ENCODE measurements around the gene MAGI2. TPM values are rescaled to one million over a fixed set of nuclear protein-coding genes. Genes with fewer than 3 reads are reported as not detected.

MAGI2 gene
- total RNA-seq, 1 experiment from 2014 or later: 0.22 TPM

- Histone ChIP-seq H3K79me2 (ENCODE audit: insufficient read depth, low read length) (no peaks in the 10 kb centered on the region), H3K9ac (ENCODE audit: low read length) (no peak overlapping the region), H4K20me1 (ENCODE audit: insufficient read depth) (no peaks in the 10 kb centered on the region), H2AFZ (ENCODE audit: low read depth, low read length, poor library complexity, severe bottlenecking) (no peak overlapping the region), H3K4me2 (ENCODE audit: low read length) (no peak overlapping the region), H3K36me3 (ENCODE audit: control insufficient read depth in 1 of 2, insufficient read depth in 2 of 2, low read length in 2 of 2) (no peaks in the 10 kb centered on the region), H3K4me3 (replicated peaks in 1 of 2; ENCODE audit: low read depth in 1 of 2, low read length in 2 of 2) (no peak overlapping the region), H3K9me2 (ENCODE audit: insufficient read depth) (no peaks in the 10 kb centered on the region), H3K27me3 (ENCODE audit: insufficient read depth, low read length) (peaks cover 15% of the 10 kb centered on the region), H3K9me3 (ENCODE audit: control insufficient read depth in 1 of 2, insufficient read depth in 1 of 2, low read depth in 1 of 2, low read length in 2 of 2) (no peaks in the 10 kb centered on the region), H3K4me1 (ENCODE audit: control insufficient read depth in 1 of 2, insufficient read depth in 2 of 2, low read length in 2 of 2) (no peaks in the 10 kb centered on the region), H3K27ac (ENCODE audit: low read depth, low read length) (no peak overlapping the region)
- intact Hi-C loops (cut with micrococcal nuclease): no loop called here
- ChIA-PET POLR2A (no interaction called here), CTCF (no interaction called here), RAD21 (ENCODE audit: low non-redundant PET in 1 of 2, low total read pairs in 2 of 2, uncharacterized antibody in 2 of 2, unreplicated experiment in 2 of 2) (no interaction called here)
- ATAC-seq: no peak
- TF ChIP-seq EZH2phosphoT487 (IDR thresholded peaks at IDR 0.05; ENCODE audit: borderline replicate concordance): no peak
- no peak for TF ChIP-seq POLR2A (IDR thresholded peaks at IDR 0.05; ENCODE audit: borderline replicate concordance, extremely low read depth, insufficient read depth, insufficient read length)
- no peak for TF ChIP-seq POLR2AphosphoS5 (IDR thresholded peaks at IDR 0.05; ENCODE audit: low read depth, low read length)
- TF ChIP-seq ZNF274 (IDR thresholded peaks at IDR 0.05; ENCODE audit: low read depth, low read length): no peak
- no peak for TF ChIP-seq JUND (IDR thresholded peaks at IDR 0.05)
- TF ChIP-seq, protein P1, sequence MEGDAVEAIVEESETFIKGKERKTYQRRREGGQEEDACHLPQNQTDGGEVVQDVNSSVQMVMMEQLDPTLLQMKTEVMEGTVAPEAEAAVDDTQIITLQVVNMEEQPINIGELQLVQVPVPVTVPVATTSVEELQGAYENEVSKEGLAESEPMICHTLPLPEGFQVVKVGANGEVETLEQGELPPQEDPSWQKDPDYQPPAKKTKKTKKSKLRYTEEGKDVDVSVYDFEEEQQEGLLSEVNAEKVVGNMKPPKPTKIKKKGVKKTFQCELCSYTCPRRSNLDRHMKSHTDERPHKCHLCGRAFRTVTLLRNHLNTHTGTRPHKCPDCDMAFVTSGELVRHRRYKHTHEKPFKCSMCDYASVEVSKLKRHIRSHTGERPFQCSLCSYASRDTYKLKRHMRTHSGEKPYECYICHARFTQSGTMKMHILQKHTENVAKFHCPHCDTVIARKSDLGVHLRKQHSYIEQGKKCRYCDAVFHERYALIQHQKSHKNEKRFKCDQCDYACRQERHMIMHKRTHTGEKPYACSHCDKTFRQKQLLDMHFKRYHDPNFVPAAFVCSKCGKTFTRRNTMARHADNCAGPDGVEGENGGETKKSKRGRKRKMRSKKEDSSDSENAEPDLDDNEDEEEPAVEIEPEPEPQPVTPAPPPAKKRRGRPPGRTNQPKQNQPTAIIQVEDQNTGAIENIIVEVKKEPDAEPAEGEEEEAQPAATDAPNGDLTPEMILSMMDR (IDR thresholded peaks at IDR 0.05 in 2 of 3, conservative IDR thresholded peaks at IDR 0.05 in 1 of 3; ENCODE audit: borderline replicate concordance in 1 of 3, insufficient read depth in 1 of 3, low read depth in 2 of 3, low read length in 2 of 3): no peak
- TF ChIP-seq RAD21 (IDR thresholded peaks at IDR 0.05; ENCODE audit: low read depth): no peak
- TF ChIP-seq EZH2 (IDR thresholded peaks at IDR 0.05): no peak
- TF ChIP-seq, protein P2, sequence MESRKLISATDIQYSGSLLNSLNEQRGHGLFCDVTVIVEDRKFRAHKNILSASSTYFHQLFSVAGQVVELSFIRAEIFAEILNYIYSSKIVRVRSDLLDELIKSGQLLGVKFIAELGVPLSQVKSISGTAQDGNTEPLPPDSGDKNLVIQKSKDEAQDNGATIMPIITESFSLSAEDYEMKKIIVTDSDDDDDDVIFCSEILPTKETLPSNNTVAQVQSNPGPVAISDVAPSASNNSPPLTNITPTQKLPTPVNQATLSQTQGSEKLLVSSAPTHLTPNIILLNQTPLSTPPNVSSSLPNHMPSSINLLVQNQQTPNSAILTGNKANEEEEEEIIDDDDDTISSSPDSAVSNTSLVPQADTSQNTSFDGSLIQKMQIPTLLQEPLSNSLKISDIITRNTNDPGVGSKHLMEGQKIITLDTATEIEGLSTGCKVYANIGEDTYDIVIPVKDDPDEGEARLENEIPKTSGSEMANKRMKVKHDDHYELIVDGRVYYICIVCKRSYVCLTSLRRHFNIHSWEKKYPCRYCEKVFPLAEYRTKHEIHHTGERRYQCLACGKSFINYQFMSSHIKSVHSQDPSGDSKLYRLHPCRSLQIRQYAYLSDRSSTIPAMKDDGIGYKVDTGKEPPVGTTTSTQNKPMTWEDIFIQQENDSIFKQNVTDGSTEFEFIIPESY (IDR thresholded peaks at IDR 0.05; ENCODE audit: extremely low read depth, insufficient replicate concordance, low read length): no peak
- TF ChIP-seq YY1 (IDR thresholded peaks at IDR 0.05; ENCODE audit: extremely low read depth, insufficient replicate concordance, low read depth, low read length): no peak
- no peak for TF ChIP-seq CEBPB (IDR thresholded peaks at IDR 0.05; ENCODE audit: low read depth)
- no TSS peak for BruUV-seq (replicated peaks)
- no peak for DNase-seq (ENCODE audit: low read depth, low spot score)
Observed at GRCh38 chr7:78568690-78569089, 884.8 kb downstream of the MAGI2 start.
